HL-60 (cell line): ENCODE measurements around the gene SLC8B1.

Source experiments
- DNase-seq, 2 experiments: peaks; one replicate each; pipeline ENCODE4 v3.0.0-alpha.2; 2010 to 2020; ENCODE audit warnings: low read depth in 1 of 2, low spot score in 1 of 2
- H3K27ac ChIP-seq: fragments of 250-450 bp; sonication (Bioruptor Pico); replicated peaks from 2 replicates; pipeline ENCODE4 v1.5.1; 2020; ENCODE audit warnings: mild to moderate bottlenecking, moderate library complexity
- H3K27me3 ChIP-seq: fragments of 250-450 bp; sonication (Bioruptor Pico); 2 replicates; pipeline ENCODE4 v1.5.1; 2021; ENCODE audit warnings: mild to moderate bottlenecking, moderate library complexity; ENCODE audit not compliant: insufficient read depth, poor library complexity, severe bottlenecking
- H3K4me3 ChIP-seq: replicated peaks from 2 replicates; pipeline ENCODE4 v1.5.1; 2011; ENCODE audit warnings: mild to moderate bottlenecking, control low read depth, low read length; ENCODE audit not compliant: insufficient read depth
- GABPA ChIP-seq: IDR thresholded peaks from 2 replicates; pipeline ENCODE4 v1.6.1; 2012; ENCODE audit warnings: low read depth
- POLR2AphosphoS5 ChIP-seq: IDR thresholded peaks from 2 replicates; pipeline ENCODE4 v1.6.1; 2012; ENCODE audit warnings: low read depth
- REST ChIP-seq: IDR thresholded peaks from 2 replicates; pipeline ENCODE4 v1.6.1; 2012; ENCODE audit warnings: low read depth; ENCODE audit not compliant: insufficient replicate concordance
- SPI1 ChIP-seq: IDR thresholded peaks from 2 replicates; pipeline ENCODE4 v1.6.1; 2012; ENCODE audit warnings: low read depth, mild to moderate bottlenecking, borderline replicate concordance
- TF ChIP-seq, protein P1 (sequence below): IDR thresholded peaks from one replicate; pipeline ENCODE4 v1.5.1; 2011; ENCODE audit warnings: low read length, control low read depth, inconsistent platforms; ENCODE audit not compliant: insufficient read depth

Gene SLC8B1

GRCh38 chr12:113361574-113362370 lies 26.9 kb upstream of the SLC8B1 start:
- Histone ChIP-seq H3K27me3 (no peaks in the 10 kb centered on the region), H3K27ac (no peak overlapping the region), H3K4me3 (no peak overlapping the region)
- TF ChIP-seq REST (peak; percentile 78), POLR2AphosphoS5 (no peak), SPI1 (no peak; the same call in 1 of the 2 replicates), GABPA (no peak)
- DNase-seq: no peak

DNA sequence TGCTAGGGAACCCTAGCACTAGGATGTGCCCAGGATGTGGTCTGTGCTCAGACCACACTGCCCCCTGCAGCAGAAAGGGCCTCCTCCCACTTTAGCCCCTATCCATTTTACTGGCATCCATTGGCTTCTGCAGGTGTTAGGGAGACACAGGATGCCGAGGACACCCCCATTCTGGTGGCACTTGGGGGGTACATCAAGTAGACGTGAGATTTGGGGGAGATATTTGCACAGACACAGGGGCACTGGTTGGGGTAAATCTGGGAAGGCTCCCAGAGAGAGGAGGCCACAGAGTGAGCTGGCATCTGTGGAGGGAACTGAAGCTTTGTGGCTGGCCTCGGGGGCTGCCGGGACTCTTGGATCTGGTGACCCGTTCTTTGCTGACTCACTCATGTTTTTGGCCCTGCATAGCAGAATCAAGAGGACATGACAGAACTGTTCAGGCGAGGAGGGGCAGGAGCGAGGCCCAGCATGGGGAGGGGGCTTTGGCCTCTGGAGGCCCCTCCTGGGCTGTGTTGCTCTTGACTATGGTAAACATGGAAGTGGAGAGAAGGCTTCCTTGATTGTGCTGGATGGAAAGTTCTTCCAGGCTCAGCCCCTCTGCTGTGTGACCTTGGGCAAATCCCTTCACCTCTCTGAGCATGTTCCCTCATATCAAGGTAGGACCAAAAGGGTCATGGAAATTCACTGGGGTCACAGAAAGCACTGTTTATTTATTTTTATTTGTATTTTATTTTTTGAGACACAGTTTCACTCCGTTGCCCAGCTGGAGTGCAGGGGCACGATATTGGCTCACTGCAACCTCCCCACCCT lies 25.2 kb upstream of the SLC8B1 start:
- TF ChIP-seq REST: no peak
- TF ChIP-seq GABPA: no peak
- TF ChIP-seq, protein P1, sequence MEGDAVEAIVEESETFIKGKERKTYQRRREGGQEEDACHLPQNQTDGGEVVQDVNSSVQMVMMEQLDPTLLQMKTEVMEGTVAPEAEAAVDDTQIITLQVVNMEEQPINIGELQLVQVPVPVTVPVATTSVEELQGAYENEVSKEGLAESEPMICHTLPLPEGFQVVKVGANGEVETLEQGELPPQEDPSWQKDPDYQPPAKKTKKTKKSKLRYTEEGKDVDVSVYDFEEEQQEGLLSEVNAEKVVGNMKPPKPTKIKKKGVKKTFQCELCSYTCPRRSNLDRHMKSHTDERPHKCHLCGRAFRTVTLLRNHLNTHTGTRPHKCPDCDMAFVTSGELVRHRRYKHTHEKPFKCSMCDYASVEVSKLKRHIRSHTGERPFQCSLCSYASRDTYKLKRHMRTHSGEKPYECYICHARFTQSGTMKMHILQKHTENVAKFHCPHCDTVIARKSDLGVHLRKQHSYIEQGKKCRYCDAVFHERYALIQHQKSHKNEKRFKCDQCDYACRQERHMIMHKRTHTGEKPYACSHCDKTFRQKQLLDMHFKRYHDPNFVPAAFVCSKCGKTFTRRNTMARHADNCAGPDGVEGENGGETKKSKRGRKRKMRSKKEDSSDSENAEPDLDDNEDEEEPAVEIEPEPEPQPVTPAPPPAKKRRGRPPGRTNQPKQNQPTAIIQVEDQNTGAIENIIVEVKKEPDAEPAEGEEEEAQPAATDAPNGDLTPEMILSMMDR: no peak
- TF ChIP-seq POLR2AphosphoS5: no peak
- no peak for TF ChIP-seq SPI1
- no peak for DNase-seq
- Histone ChIP-seq H3K27ac (no peak overlapping the region), H3K4me3 (no peak overlapping the region), H3K27me3 (no peaks in the 10 kb centered on the region)

- Histone ChIP-seq H3K27me3 (no peaks in the 10 kb centered on the region), H3K27ac (no peak overlapping the region), H3K4me3 (peak overlapping the region; percentile 87)
- TF ChIP-seq REST: no peak
- TF ChIP-seq, protein P1: no peak
- no peak for TF ChIP-seq GABPA
- TF ChIP-seq SPI1: no peak
- TF ChIP-seq POLR2AphosphoS5: no peak
- no peak for DNase-seq
Observed at GRCh38 chr12:113359133-113359938, 24.4 kb upstream of the SLC8B1 start.
